ENCODE results near the gene MEF2C. TPM values are rescaled to one million over a fixed set of nuclear protein-coding genes. Genes with fewer than 3 reads are reported as not detected.

MEF2C gene
- total RNA-seq, 1 experiment from 2014 or later = 1.7 TPM

DNA sequence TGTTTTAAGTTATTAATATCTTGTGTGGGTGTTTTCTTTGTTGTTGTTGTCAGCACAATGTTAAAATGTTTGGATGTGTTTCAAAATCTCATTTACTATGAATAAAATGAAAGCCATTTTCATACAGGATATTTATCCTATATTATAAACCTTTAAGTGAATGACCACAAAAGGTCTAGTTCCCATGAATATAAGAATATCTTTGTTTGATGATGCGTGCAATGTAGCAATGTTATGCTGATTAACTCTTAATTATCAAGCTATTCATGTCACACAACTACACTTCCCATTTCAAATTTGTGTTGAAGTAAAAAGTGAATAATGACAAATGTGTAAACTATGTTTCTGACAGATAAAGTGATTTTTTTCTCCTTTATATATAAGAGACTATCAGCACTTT is 59.8 kb downstream of the MEF2C start (continued):
- TF ChIP-seq, protein P1, sequence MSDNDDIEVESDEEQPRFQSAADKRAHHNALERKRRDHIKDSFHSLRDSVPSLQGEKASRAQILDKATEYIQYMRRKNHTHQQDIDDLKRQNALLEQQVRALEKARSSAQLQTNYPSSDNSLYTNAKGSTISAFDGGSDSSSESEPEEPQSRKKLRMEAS (CRISPR knock-in tag; IDR thresholded peaks at IDR 0.05) = no peak
- TF ChIP-seq, protein P2, sequence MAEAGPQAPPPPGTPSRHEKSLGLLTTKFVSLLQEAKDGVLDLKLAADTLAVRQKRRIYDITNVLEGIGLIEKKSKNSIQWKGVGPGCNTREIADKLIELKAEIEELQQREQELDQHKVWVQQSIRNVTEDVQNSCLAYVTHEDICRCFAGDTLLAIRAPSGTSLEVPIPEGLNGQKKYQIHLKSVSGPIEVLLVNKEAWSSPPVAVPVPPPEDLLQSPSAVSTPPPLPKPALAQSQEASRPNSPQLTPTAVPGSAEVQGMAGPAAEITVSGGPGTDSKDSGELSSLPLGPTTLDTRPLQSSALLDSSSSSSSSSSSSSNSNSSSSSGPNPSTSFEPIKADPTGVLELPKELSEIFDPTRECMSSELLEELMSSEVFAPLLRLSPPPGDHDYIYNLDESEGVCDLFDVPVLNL (CRISPR knock-in tag; IDR thresholded peaks at IDR 0.05; ENCODE audit: borderline replicate concordance, low read depth) = no peak
- TF ChIP-seq, protein P3, sequence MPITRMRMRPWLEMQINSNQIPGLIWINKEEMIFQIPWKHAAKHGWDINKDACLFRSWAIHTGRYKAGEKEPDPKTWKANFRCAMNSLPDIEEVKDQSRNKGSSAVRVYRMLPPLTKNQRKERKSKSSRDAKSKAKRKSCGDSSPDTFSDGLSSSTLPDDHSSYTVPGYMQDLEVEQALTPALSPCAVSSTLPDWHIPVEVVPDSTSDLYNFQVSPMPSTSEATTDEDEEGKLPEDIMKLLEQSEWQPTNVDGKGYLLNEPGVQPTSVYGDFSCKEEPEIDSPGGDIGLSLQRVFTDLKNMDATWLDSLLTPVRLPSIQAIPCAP (CRISPR knock-in tag; IDR thresholded peaks at IDR 0.05) = no peak
- TF ChIP-seq ZNF219 (CRISPR knock-in tag; IDR thresholded peaks at IDR 0.05; ENCODE audit: borderline replicate concordance) = no peak
- TF ChIP-seq, protein P4, sequence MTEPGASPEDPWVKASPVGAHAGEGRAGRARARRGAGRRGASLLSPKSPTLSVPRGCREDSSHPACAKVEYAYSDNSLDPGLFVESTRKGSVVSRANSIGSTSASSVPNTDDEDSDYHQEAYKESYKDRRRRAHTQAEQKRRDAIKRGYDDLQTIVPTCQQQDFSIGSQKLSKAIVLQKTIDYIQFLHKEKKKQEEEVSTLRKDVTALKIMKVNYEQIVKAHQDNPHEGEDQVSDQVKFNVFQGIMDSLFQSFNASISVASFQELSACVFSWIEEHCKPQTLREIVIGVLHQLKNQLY (CRISPR knock-in tag; IDR thresholded peaks at IDR 0.05) = no peak
- no peak for TF ChIP-seq ZNF263 (CRISPR knock-in tag; IDR thresholded peaks at IDR 0.05; ENCODE audit: low read depth)
- no peak for TF ChIP-seq NR2C2 (CRISPR knock-in tag; IDR thresholded peaks at IDR 0.05)
- no peak for TF ChIP-seq SMAD3 (CRISPR knock-in tag; IDR thresholded peaks at IDR 0.05; ENCODE audit: borderline replicate concordance)
- TF ChIP-seq JUN (CRISPR knock-in tag; IDR thresholded peaks at IDR 0.05) = no peak
- no peak for TF ChIP-seq ZNF671 (CRISPR knock-in tag; IDR thresholded peaks at IDR 0.05)
- TF ChIP-seq, protein P5, sequence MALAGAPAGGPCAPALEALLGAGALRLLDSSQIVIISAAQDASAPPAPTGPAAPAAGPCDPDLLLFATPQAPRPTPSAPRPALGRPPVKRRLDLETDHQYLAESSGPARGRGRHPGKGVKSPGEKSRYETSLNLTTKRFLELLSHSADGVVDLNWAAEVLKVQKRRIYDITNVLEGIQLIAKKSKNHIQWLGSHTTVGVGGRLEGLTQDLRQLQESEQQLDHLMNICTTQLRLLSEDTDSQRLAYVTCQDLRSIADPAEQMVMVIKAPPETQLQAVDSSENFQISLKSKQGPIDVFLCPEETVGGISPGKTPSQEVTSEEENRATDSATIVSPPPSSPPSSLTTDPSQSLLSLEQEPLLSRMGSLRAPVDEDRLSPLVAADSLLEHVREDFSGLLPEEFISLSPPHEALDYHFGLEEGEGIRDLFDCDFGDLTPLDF (CRISPR knock-in tag; IDR thresholded peaks at IDR 0.05) = no peak
- TF ChIP-seq, protein P6, sequence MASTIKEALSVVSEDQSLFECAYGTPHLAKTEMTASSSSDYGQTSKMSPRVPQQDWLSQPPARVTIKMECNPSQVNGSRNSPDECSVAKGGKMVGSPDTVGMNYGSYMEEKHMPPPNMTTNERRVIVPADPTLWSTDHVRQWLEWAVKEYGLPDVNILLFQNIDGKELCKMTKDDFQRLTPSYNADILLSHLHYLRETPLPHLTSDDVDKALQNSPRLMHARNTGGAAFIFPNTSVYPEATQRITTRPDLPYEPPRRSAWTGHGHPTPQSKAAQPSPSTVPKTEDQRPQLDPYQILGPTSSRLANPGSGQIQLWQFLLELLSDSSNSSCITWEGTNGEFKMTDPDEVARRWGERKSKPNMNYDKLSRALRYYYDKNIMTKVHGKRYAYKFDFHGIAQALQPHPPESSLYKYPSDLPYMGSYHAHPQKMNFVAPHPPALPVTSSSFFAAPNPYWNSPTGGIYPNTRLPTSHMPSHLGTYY (CRISPR knock-in tag; IDR thresholded peaks at IDR 0.05) = no peak
- TF ChIP-seq ZNF317 (CRISPR knock-in tag; IDR thresholded peaks at IDR 0.05; ENCODE audit: borderline replicate concordance, low read depth) = no peak

DNA sequence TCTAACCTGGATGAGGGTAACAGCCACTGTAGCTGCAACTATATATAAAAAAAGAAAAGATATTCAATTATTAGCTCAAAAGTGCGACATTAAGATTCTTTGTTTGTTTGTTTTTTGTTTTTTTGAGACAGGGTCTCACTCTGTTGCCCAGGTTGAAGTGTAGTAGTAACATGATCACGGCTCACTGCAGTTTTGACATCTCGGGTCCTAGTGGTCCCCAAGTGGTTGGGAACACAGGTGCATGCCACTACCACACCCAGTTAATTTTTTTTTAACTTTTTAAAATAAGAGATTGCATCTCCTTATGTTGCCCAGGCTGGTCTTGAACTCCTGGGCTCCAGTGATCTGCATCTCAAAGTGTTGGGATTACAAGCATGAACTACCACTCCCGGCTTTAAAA is 61.8 kb downstream of the MEF2C start:
- CTCF ChIA-PET = no interaction called here
- no peak overlapping the region for H3K4me3 Mint-ChIP-seq

More for the DNA sequence above, 61.8 kb downstream of the MEF2C start:
- H3K27ac Mint-ChIP-seq = no peak overlapping the region
- no peaks in the 10 kb centered on the region for H3K36me3 Mint-ChIP-seq
- no peaks in the 10 kb centered on the region for H3K27me3 Mint-ChIP-seq (ENCODE audit: low read depth)
- ATAC-seq = no peak
- TF ChIP-seq, protein P7, sequence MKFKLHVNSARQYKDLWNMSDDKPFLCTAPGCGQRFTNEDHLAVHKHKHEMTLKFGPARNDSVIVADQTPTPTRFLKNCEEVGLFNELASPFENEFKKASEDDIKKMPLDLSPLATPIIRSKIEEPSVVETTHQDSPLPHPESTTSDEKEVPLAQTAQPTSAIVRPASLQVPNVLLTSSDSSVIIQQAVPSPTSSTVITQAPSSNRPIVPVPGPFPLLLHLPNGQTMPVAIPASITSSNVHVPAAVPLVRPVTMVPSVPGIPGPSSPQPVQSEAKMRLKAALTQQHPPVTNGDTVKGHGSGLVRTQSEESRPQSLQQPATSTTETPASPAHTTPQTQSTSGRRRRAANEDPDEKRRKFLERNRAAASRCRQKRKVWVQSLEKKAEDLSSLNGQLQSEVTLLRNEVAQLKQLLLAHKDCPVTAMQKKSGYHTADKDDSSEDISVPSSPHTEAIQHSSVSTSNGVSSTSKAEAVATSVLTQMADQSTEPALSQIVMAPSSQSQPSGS (CRISPR knock-in tag; IDR thresholded peaks at IDR 0.05; ENCODE audit: borderline replicate concordance, low read depth) = no peak
- TF ChIP-seq, protein P8, sequence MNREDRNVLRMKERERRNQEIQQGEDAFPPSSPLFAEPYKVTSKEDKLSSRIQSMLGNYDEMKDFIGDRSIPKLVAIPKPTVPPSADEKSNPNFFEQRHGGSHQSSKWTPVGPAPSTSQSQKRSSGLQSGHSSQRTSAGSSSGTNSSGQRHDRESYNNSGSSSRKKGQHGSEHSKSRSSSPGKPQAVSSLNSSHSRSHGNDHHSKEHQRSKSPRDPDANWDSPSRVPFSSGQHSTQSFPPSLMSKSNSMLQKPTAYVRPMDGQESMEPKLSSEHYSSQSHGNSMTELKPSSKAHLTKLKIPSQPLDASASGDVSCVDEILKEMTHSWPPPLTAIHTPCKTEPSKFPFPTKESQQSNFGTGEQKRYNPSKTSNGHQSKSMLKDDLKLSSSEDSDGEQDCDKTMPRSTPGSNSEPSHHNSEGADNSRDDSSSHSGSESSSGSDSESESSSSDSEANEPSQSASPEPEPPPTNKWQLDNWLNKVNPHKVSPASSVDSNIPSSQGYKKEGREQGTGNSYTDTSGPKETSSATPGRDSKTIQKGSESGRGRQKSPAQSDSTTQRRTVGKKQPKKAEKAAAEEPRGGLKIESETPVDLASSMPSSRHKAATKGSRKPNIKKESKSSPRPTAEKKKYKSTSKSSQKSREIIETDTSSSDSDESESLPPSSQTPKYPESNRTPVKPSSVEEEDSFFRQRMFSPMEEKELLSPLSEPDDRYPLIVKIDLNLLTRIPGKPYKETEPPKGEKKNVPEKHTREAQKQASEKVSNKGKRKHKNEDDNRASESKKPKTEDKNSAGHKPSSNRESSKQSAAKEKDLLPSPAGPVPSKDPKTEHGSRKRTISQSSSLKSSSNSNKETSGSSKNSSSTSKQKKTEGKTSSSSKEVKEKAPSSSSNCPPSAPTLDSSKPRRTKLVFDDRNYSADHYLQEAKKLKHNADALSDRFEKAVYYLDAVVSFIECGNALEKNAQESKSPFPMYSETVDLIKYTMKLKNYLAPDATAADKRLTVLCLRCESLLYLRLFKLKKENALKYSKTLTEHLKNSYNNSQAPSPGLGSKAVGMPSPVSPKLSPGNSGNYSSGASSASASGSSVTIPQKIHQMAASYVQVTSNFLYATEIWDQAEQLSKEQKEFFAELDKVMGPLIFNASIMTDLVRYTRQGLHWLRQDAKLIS (CRISPR knock-in tag; IDR thresholded peaks at IDR 0.05; ENCODE audit: borderline replicate concordance) = no peak
- no peak for TF ChIP-seq ZNF138 (CRISPR knock-in tag; conservative IDR thresholded peaks at IDR 0.05)
- TF ChIP-seq ZNF121 (CRISPR knock-in tag; IDR thresholded peaks at IDR 0.05) = no peak
- TF ChIP-seq JAZF1 (CRISPR knock-in tag; IDR thresholded peaks at IDR 0.05) = no peak
- no peak for TF ChIP-seq OVOL2 (CRISPR knock-in tag; IDR thresholded peaks at IDR 0.05; ENCODE audit: borderline replicate concordance)
- TF ChIP-seq, protein P9, sequence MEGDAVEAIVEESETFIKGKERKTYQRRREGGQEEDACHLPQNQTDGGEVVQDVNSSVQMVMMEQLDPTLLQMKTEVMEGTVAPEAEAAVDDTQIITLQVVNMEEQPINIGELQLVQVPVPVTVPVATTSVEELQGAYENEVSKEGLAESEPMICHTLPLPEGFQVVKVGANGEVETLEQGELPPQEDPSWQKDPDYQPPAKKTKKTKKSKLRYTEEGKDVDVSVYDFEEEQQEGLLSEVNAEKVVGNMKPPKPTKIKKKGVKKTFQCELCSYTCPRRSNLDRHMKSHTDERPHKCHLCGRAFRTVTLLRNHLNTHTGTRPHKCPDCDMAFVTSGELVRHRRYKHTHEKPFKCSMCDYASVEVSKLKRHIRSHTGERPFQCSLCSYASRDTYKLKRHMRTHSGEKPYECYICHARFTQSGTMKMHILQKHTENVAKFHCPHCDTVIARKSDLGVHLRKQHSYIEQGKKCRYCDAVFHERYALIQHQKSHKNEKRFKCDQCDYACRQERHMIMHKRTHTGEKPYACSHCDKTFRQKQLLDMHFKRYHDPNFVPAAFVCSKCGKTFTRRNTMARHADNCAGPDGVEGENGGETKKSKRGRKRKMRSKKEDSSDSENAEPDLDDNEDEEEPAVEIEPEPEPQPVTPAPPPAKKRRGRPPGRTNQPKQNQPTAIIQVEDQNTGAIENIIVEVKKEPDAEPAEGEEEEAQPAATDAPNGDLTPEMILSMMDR (IDR thresholded peaks at IDR 0.05) = no peak
- TF ChIP-seq ELF4 (CRISPR knock-in tag; IDR thresholded peaks at IDR 0.05; ENCODE audit: low read depth) = no peak
- no peak for DNase-seq (ENCODE audit: low spot score)
- H3K9me3 Mint-ChIP-seq = no peaks in the 10 kb centered on the region
- H3K4me1 Mint-ChIP-seq = peaks cover 40% of the 10 kb centered on the region
- POLR2A ChIA-PET = no interaction called here
